MM.1S (cell line): ENCODE measurements around the gene EFHD2.

Experiments used
- CTCF ChIP-seq: fragments of 300-600 bp; sonication (generic); IDR thresholded peaks from 2 replicates; pipeline ENCODE4 v1.5.1; 2016; ENCODE audit warnings: antibody characterized with exemption, low read length, mixed read lengths
- EZH2 ChIP-seq: fragments of 300-600 bp; sonication (generic); optimal IDR thresholded peaks from 2 replicates; pipeline ENCODE3; 2017; ENCODE audit warnings: low read depth, mild to moderate bottlenecking, antibody characterized with exemption, low read length, mixed read lengths
- EZH2phosphoT487 ChIP-seq: fragments of 300-600 bp; sonication (generic); IDR thresholded peaks from 2 replicates; pipeline ENCODE4 v1.6.1; 2018; ENCODE audit warnings: antibody characterized with exemption, low read length

- TF ChIP-seq CTCF = no peak
- TF ChIP-seq EZH2 = no peak
- TF ChIP-seq EZH2phosphoT487 = no peak
These were observed 17.6 kb downstream of the EFHD2 start for GRCh38 chr1:15427280-15427666.
